HG03460 (cell line): ENCODE results near the gene SEMA4A.
"Not testable (repeated sequence)": the region's sequence is repeated elsewhere in the genome, so short reads cannot be mapped to it uniquely, and the experiment has no call there.

Source experiments
- ATAC-seq: cut with Tn5 transposase; IDR thresholded peaks from one replicate; pipeline ENCODE4 v1.9.1; 2021; ENCODE audit not compliant: unreplicated experiment

SEMA4A gene

DNA sequence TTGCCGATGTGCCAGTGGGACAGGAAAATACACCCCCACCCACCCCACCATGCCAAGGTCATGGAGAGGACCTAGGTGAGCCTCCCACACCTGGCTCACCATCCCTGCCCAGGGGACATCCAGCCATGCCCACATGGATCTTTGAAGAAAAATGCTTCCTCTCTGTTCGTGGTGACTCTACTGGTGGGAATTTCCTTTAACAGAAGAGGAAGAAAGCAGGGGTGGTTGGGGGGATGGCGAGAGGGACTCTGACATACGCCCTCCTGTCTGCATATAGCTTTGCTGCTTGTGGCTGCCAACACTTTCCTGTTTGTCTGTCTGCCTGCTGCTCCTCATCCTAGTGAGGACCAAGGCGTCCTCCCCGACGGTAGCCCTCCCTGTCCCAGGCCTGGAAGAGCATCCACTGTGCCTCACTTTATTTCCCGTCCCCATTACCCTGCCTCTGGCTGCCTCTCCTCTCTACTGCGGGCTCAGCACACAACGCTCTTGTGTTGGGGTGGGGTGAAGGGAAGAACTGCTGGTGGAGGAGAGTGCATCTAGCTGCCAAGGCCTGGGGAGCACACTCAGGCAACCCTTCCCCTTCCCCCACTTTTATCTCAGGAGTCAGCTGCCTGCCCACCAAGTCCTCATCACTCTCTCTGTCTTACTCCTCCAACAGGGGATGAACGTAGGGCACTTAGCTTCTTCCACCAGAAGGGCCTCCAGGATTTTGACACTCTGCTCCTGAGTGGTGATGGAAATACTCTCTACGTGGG is 2.5 kb downstream of the SEMA4A start:
- ATAC-seq: no peak

DNA sequence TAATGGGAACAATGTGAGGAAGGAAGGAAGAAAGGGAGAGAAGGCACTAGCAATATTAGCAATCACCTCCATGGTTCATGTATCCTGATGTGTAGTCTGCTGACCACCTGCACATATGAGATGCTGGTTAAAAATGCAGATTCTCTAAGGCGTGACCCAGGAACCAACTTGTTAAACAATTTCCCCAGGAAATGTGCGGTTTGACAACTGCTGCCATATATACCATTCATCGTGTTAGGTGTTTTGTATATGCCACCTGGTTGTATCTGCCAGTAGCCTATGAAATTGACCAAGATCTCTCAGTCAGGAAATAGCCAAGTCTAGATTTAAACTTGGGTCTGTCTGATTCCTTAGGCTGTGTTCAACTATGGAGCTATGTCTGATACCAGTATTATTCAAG is 4.1 kb downstream of the SEMA4A start:
- ATAC-seq: no peak

DNA sequence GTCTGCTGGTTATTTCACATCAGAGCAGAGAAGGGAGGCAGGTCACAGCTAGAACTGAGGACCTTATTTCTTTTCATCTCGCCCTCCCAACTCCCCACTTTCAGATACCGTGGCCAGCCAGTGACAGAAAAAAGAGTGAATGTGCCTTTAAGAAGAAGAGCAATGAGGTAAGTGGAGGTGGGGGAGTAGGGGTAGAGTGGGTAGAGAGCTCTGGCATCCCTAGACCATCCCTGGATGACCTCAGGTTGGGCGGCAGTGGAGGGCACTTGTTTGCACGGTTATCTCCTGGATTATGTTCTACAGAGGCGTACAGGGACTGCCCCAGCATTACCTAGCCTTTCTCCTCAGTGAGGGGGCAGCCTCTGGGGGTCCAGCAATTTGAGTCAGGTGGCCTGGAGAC is 4.6 kb downstream of the SEMA4A start:
- no peak for ATAC-seq

DNA sequence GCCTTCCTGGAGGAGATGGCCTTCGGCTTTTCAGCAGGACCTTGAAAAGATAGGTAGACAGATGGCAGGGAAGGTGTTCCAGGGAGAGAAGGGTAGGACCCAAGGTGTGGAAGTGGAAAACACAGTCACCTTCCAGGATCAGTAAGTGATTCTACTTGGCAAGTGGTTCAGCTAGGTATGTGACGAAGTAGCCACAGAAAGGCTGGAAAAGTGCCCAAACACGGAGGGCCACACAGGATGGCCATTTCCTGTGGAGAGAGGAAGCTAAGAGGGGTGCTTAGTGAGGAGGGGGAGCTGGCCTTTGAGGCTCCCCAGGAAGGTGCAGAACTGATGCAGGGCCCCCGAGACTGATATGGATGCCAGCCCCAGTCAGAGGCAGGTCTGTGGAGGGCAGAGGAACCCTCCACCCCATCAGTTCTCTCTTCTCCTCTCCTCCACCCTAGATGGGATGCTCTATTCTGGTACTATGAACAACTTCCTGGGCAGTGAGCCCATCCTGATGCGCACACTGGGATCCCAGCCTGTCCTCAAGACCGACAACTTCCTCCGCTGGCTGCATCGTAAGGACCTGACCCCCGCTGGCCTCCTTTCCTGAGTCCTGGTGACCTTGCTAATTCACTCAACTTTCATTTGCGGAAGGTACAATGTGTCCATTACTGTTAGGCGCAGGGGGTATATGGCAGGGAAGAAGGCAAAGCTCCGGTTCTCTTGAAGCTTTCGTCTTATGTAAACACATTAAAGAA is 6.8 kb downstream of the SEMA4A start:
- ATAC-seq: no peak

DNA sequence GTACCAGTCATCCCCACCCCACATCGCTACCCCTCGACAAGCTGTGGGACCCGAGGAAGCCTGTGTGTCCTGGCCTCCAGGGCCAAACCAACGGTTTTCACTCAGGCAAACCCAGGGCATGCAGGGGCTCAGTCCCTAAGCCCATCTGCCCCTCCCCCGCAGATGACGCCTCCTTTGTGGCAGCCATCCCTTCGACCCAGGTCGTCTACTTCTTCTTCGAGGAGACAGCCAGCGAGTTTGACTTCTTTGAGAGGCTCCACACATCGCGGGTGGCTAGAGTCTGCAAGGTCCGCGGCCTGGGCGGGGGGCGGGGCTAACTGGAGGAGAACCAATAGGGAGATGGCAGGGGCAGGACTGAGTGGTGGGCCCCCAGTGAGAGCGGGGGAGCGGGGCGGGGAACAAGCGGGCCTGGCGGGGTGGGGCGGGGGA is 7.4 kb downstream of the SEMA4A start:
- no peak for ATAC-seq

DNA sequence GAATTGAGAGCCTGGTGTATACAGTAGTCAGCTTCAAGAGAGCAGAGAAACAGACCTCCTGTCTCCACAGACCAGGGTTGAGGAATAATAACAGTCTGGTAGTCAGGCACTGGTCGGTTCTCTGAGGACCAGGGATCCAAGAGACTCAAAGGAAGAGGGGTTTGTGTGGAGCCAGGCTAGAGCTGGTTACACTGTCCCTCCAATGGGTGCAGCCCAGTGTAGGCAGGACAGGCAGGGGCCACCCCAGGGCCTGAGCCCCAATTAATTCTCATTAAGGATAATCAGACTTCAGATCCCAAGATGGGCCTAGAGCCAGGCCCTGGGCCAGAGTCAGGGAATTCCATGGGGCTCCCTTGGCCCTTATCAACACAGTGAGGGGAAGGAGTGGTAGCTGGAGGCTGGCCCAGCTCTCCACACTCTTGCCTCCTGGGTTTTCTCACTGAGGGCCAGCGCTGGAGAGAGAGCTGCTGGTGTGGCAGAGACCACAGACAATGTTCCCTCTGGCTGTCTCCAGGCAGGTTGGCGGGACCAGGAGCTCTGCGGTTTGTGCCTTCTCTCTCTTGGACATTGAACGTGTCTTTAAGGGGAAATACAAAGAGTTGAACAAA is 9.1 kb downstream of the SEMA4A start:
- ATAC-seq: no peak

DNA sequence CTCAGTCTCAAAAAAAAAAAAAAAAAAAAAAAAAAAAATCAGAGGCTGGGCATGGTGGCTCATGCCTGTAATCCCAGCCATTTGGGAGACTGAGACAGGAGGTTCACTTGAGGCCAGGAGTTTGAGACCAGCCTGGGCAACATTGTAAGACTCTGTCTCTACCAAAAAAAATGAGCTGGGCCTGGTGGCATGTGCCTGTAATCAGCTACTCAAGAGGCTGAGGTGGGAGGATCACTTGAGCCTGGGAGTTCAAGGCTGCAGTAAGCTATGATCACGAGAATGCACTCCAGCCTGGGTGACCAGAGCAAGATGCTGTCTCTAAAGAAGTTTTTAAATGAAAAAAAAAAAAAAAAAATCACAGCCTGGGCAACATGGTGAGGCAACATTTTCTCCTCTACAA is 10.3 kb downstream of the SEMA4A start:
- ATAC-seq: no peak

DNA sequence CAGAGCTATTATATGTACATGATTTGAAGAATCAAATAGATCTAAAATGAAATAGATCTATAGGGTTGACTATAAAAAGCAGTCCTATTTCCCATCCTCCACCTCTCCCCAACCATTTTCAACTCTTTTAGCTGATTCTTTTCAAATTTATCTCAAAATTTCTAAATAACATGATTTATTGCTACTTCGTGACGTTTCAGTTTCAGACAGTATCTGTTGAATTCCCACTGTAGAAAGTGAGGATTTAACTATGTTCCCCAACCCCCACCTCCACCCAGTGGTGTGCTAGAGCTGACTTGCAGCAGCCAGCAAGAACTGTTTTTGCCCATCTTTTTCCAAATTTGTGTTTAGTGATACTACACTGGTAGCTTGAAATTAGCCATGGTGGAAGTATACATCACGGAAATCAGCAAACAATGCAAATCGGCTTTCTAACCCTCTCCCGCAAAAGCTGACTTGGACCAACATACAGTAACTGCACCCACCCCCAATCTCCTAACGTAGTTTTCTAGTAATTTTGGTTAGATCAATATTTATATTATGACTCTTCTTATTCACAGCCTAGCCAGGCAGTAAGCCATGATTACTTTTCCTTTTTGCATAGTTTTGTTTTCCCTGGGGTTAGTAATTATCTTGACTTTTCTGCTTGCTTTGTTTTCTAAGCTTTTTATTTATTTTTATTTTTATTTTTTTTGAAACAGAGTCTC is 10.9 kb downstream of the SEMA4A start:
- no peak for ATAC-seq

DNA sequence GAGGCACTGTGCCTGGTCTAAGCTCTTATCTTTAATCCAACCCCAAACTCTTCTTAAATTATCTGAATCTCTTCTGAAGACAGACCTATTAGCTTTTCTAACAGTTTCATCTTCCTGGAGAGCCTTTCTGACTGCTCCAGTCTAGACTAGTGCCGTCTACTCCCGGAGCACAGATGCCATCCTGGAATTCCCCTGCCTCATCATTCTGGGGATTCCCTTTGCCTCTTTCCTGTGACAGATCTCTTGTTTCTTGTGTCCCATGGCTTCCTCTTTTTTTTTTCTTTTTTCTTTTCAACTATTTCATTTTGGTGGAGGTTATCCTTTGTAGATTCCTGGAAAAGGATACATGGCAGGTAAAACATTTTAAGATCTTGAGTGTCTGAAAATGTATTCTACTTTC is 11.7 kb downstream of the SEMA4A start:
- ATAC-seq: no peak

DNA sequence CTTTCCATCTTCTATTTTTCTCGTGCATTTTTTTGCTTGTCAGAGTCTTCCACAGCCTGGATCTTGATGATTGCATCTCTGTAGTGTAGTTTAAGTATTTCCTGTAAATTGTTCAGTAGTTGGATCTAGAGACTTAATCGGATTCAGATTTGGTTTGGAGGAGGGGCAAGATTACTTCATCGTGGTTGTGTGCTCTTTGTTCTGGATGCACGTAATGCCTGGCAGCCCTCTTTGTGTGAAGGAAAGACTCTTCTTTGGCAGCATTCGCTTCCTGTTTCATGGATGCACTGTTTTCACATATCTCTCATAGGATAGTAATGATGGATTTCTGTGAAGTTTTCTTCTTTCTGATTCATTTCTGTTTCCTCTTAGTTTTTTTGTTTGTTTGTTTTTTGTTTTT is 14.2 kb downstream of the SEMA4A start:
- ATAC-seq: no peak

DNA sequence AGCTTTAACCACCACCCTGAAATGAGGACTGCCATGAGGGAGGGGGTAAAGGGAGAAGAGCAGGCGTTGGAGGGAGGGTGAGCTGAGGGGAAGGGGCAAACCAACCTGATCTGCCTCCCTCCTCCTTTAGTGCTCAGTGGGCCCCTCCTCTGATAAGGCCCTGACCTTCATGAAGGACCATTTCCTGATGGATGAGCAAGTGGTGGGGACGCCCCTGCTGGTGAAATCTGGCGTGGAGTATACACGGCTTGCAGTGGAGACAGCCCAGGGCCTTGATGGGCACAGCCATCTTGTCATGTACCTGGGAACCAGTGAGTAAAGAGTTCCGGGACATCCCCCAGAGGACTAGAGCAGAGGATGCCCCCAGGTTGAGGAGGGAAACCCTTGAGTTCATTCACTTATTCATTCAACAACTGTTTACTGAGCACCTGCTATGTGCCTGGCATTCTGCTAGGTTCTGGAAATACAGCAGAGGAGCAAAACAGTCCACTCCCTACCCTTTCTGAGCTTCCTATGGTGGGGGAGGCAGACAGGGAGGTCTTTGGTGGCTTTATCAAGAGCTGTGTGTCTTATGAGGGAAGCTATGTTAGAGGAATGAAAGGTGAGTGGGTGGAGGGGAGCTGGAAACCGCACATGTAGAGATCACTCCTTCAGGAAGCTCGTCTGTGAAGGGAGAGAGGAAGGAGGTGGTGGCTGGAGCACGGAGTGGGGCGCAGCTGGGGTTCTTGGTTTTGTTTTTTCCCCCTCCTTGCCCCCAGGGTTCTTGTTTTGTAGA is 19.5 kb downstream of the SEMA4A start:
- no peak for ATAC-seq

DNA sequence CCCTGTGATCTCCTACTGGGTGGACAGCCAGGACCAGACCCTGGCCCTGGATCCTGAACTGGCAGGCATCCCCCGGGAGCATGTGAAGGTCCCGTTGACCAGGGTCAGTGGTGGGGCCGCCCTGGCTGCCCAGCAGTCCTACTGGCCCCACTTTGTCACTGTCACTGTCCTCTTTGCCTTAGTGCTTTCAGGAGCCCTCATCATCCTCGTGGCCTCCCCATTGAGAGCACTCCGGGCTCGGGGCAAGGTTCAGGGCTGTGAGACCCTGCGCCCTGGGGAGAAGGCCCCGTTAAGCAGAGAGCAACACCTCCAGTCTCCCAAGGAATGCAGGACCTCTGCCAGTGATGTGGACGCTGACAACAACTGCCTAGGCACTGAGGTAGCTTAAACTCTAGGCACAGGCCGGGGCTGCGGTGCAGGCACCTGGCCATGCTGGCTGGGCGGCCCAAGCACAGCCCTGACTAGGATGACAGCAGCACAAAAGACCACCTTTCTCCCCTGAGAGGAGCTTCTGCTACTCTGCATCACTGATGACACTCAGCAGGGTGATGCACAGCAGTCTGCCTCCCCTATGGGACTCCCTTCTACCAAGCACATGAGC is 23.3 kb downstream of the SEMA4A start:
- no peak for ATAC-seq

DNA sequence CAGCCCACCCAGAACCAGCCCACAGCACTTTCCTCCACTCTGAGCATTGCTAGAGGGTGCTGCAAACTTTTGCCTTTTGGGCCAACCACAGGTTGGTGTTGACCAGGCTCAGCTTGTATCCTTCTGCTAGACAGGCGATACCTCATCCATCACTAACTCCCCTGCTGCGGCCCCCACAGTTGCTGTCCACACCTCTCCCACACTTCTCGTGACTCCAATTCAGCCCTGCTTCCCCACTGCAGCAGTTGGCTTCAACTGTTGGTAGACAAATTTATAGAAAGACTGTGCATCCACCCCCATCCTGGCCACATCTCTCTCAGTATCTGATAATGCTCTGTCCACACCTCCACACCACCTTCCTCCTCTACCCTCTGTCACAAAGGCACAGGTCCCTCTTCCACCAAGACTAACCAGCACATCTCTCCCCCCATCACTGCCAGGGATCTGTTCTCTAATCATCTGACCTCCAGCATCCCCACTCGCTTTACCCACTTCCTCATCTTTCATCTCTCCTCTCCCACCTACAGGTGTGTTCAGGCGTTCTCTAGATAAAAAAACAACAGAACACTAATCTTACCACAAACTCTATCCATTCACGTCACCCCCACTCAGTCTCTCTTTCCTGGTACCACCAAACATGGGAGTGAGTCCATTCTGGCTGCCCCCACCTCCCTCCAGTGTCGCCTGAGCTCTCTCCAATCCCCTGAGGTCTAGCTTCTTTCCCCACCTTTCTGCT is 24.7 kb downstream of the SEMA4A start:
- ATAC-seq: no peak

DNA sequence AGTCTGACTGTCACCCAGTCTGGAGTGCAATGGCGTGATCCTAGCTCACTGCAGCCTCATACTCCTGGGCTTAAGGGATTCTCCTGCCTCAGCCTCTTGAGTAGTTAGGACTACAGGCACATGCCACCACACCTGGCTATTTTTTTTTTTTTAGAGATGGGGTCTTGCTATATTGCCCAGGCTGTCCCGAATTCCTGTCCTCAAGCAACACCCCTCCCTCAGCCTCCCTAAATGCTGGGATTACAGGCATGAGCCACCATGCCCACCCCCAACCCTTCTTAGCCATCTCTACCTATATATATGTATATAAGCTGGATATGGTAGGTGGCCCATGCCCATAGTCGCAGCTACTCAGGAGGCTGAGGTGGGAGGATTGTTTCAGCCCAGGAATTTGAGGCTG is 27.1 kb downstream of the SEMA4A start:
- no peak for ATAC-seq

DNA sequence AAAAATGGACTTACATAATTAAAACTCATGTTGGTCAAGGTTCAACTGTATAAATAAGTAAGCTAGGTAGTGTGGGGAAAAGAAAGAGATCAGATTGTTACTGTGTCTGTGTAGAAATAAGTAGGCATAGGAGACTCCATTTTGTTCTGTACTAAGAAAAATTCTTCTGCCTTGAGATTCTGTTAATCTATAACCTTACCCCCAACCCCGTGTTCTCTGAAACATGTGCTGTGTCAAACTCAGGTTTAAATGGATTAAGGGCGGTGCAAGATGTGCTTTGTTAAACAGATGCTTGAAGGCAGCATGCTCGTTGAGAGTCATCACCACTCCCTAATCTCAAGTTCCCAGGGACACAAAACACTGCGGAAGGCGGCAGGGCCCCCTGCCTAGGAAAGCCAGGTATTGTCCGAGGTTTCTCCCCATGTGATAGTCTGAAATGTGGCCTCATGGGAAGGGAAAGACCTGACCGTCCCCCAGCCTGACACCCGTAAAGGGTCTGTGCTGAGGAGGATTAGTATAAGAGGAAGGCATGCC is 28.1 kb downstream of the SEMA4A start:
- ATAC-seq: not testable (repeated sequence)

DNA sequence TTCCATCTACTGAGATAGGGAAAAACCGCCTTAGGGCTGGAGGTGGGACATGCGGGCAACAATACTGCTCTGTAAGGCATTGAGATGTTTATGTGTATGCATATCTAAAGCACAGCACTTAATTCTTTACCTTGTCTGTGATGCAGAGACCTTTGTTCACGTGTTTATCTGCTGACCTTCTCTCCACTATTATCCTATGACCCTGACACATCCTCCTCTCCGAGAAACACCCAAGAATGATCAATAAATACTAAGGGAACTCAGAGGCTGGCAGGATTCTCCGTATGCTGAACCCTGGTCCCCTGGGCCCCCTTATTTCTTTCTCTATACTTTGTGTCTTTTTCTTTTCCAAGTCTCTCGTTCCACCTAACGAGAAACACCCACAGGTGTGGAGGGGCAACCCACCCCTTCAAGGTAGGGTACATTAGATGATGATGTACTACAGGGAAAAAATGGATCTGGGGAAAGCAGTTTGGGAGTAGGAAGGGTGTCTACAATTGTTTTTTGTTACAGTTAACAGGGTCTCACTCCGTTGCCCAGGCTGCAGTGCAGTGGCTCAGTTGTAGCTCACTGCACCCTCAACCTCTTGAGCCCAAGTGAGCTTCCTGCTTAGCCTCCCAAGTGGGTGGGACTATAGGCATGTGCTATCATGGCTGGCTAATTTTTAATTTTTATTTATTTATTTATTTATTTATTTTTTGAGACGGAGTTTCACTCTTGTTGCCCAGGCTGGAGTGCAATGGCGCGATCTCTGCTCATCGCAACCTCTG is 28.8 kb downstream of the SEMA4A start:
- not testable (repeated sequence) for ATAC-seq

DNA sequence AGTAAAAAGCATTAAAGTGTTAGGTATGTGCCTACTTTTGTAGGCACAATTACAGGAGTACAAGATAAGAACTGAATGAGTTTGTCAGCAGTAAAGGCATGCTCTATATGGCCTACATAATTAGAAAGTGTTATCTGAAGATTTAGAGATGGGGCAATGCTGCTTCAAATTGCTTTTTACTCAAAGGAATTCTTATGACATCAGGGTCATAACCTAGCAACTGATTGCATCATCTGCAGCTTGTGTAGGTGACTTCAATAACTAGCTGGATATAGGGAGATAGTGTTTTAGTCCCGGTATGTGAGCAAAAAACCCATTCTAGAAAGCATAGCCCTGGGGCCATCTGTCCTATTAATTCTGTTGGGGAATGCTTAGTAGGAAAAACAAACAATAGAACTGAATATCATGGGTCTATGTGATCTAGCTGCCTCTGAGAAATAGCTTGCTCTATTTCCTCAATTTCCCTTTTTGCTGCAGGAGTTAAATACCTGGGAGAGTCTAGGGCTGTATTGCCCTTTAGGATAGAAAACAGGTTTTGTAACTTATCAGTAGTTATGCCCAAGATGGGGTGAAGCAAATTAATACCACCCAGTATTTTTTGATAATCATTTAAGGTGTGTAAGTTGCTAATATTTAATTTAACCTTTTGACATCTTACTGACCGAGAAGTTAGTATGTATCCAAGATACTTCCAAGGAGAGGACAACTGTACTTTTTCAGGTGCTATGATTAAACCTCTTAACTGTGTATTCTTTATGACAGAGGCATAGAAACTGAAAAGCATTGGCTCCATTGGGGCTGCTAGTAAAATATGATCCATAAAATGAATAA is 33.2 kb downstream of the SEMA4A start:
- ATAC-seq: not testable (repeated sequence)

DNA sequence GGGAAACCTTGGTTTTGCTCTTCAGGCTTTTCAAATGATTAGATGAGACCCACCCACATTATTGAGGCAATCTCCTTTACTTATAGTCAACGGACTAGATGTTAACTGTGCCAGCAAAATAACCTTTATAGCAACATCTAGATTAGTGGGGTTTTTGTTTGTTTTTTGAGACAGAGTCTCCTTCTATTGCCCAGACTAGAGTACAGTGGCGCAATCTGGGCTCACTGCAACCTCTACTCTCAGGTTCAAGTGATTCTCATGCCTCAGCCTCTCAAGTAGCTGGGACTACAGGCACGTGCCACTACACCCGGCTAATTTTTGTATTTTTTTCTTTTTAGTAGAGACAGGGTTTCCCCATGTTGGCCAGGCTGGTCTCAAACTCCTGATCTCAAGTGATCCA is 36.9 kb downstream of the SEMA4A start:
- not testable (repeated sequence) for ATAC-seq
